ENCODE measurements around the gene RPL18A.

The RPL18A gene

GRCh38 chr19:17859533-17860330 is at the start of gene RPL18A:
Gene RPL18A, plus strand, starts transcription at chr19:17859910. Its CDS starts 47 bp downstream, at chr19:17859957.
- H3K79me2 ChIP-seq: peaks cover 18% of the 10 kb centered on the region
- peak within 1 kb of the TSS; percentile 10 for H3K9ac ChIP-seq
- peaks cover 7% of the 10 kb centered on the region for H3K4me1 ChIP-seq
- peak within 1 kb of the TSS; percentile 85 for H3K27ac ChIP-seq
- H3K27me3 ChIP-seq (ENCODE audit: control insufficient read depth, insufficient read depth, low read length): no peaks in the 10 kb centered on the region
- H3K4me2 ChIP-seq (ENCODE audit: low read length): peak within 1 kb of the TSS; percentile 87
- H3K4me3 ChIP-seq (ENCODE audit: low read depth, low read length): peak within 1 kb of the TSS; percentile 96
- H3K36me3 ChIP-seq (ENCODE audit: control insufficient read depth, insufficient read depth, low read length): no peaks in the 10 kb centered on the region
- peak within 1 kb of the TSS; percentile 93 for H2AFZ ChIP-seq
- no peaks in the 10 kb centered on the region for H3K9me3 ChIP-seq (ENCODE audit: control insufficient read depth, low read length)
- peak; percentile 93 for TF ChIP-seq CTCF (IDR thresholded peaks at IDR 0.05)

DNA sequence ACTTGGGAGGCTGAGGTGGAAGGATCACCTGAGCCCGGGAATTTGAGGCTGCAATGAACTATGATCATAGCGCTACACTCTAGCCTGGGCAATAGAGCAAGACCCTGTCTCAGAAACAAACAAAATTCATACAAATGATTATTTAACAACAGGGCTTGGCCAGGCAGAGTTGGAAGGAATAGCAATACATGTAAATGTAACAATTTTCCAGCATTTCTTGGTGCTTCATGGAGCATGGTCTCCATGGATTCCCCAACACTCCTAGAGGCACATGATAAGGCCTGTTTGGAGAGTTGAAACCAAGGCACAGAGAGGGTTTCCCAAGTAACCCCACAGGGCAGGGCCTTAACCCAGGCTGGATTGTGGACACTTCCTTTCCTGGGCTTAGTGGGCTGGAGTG is 48.6 kb upstream of the RPL18A start:
- peaks cover 3% of the 10 kb centered on the region for H3K27me3 ChIP-seq (ENCODE audit: control insufficient read depth, insufficient read depth, low read length)
- no peaks in the 10 kb centered on the region for H3K9me3 ChIP-seq (ENCODE audit: control insufficient read depth, low read length)
- no peak overlapping the region for H2AFZ ChIP-seq
- H3K9ac ChIP-seq: no peak overlapping the region
- no peak overlapping the region for H3K4me2 ChIP-seq (ENCODE audit: low read length)
- no peak overlapping the region for H3K4me3 ChIP-seq (ENCODE audit: low read depth, low read length)
- no peaks in the 10 kb centered on the region for H3K79me2 ChIP-seq
- H3K27ac ChIP-seq: no peak overlapping the region
- no peaks in the 10 kb centered on the region for H3K36me3 ChIP-seq (ENCODE audit: control insufficient read depth, insufficient read depth, low read length)
- no peak for TF ChIP-seq CTCF (IDR thresholded peaks at IDR 0.05)
- peaks cover 3% of the 10 kb centered on the region for H3K4me1 ChIP-seq

- Histone ChIP-seq H3K36me3 (ENCODE audit: control insufficient read depth, insufficient read depth, low read length) (no peaks in the 10 kb centered on the region), H3K9ac (no peak overlapping the region), H3K9me3 (ENCODE audit: control insufficient read depth, low read length) (no peaks in the 10 kb centered on the region), H2AFZ (no peak overlapping the region), H3K27me3 (ENCODE audit: control insufficient read depth, insufficient read depth, low read length) (peaks cover 3% of the 10 kb centered on the region), H3K79me2 (no peaks in the 10 kb centered on the region), H3K4me3 (ENCODE audit: low read depth, low read length) (no peak overlapping the region), H3K27ac (no peak overlapping the region), H3K4me1 (peaks cover 3% of the 10 kb centered on the region), H3K4me2 (ENCODE audit: low read length) (no peak overlapping the region)
- no peak for TF ChIP-seq CTCF (IDR thresholded peaks at IDR 0.05)
These were observed 48.0 kb upstream of the RPL18A start for GRCh38 chr19:17811681-17812080.

- H3K4me2 ChIP-seq (ENCODE audit: low read length): no peak overlapping the region
- TF ChIP-seq CTCF (IDR thresholded peaks at IDR 0.05): no peak
- H3K4me3 ChIP-seq (ENCODE audit: low read depth, low read length): no peak overlapping the region
- H3K9ac ChIP-seq: no peak overlapping the region
- peaks cover 3% of the 10 kb centered on the region for H3K4me1 ChIP-seq
- H3K79me2 ChIP-seq: no peaks in the 10 kb centered on the region
- no peaks in the 10 kb centered on the region for H3K36me3 ChIP-seq (ENCODE audit: control insufficient read depth, insufficient read depth, low read length)
- no peaks in the 10 kb centered on the region for H3K9me3 ChIP-seq (ENCODE audit: control insufficient read depth, low read length)
- H3K27me3 ChIP-seq (ENCODE audit: control insufficient read depth, insufficient read depth, low read length): peaks cover 3% of the 10 kb centered on the region
- no peak overlapping the region for H3K27ac ChIP-seq
- H2AFZ ChIP-seq: no peak overlapping the region
These were observed 47.6 kb upstream of the RPL18A start for GRCh38 chr19:17812099-17812498.
